Thymus (tissue), 11 donors: ENCODE measurements around the gene RBM38. TPM values are rescaled to one million over a fixed set of nuclear protein-coding genes. Genes with fewer than 3 reads are reported as not detected.

ENCODE experiments used
- DNase-seq, 9 donors: peaks; one replicate each; pipeline ENCODE4 v3.0.0-alpha.2; 2013; ENCODE audit warnings: low spot score in 9 of 9, low read depth in 6 of 9, missing footprints in 1 of 9
- H3K27ac ChIP-seq, 2 donors: one replicate each; pipeline ENCODE4 v1.5.1; 2013; ENCODE audit warnings: control low read depth in 1 of 2, low read depth in 1 of 2, low read length in 1 of 2, mild to moderate bottlenecking in 1 of 2, moderate library complexity in 1 of 2
- H3K27me3 ChIP-seq, 2 donors: one replicate each; pipeline ENCODE4 v1.5.1; 2013; ENCODE audit warnings: low read length in 1 of 2; ENCODE audit not compliant: control insufficient read depth in 2 of 2, insufficient read depth in 1 of 2
- H3K36me3 ChIP-seq, 2 donors: one replicate each; pipeline ENCODE4 v1.5.1; 2013; ENCODE audit warnings: low read length in 1 of 2, mild to moderate bottlenecking in 1 of 2, moderate library complexity in 1 of 2; ENCODE audit not compliant: control insufficient read depth in 2 of 2, insufficient read depth in 2 of 2
- H3K4me1 ChIP-seq, 2 donors: one replicate each; pipeline ENCODE4 v1.5.1; 2013; ENCODE audit warnings: low read length in 2 of 2; ENCODE audit not compliant: control insufficient read depth in 2 of 2, insufficient read depth in 2 of 2
- H3K4me3 ChIP-seq, 2 donors: one replicate each; pipeline ENCODE4 v1.5.1; 2013; ENCODE audit warnings: low read length in 2 of 2, control low read depth in 1 of 2, mild to moderate bottlenecking in 1 of 2
- H3K9me3 ChIP-seq, 2 donors: one replicate each; pipeline ENCODE4 v1.5.1; 2013; ENCODE audit warnings: low read length in 1 of 2, mild to moderate bottlenecking in 1 of 2; ENCODE audit not compliant: control insufficient read depth in 2 of 2, insufficient read depth in 1 of 2
- WGBS: extraction: QIAGEN DNeasy Blood & Tissue Kit; methylation state at CpG from one replicate; pipeline ENCODE4 v1.1.7; 2013; 5-methylcytosine and 5-hydroxymethylcytosine counted together
- polyA plus RNA-seq: library from polyadenylated mRNA; stranded (reverse); fragments of 200-250 nt; gene quantifications from one replicate; pipeline ENCODE4 v1.2.3, GENCODE V29; 2013
- total RNA-seq: library from RNA; stranded (reverse); fragments of 120-200 nt; gene quantifications from one replicate; pipeline ENCODE4 v1.2.4, GENCODE V29; 2013
- donor health status: healthy.

RBM38 gene
- total and polyA plus RNA-seq, 2 donors: 49.2 to 84.6 TPM

GRCh38 chr20:57404006-57404405 lies 12.8 kb downstream of the RBM38 start:
- no peaks in the 10 kb centered on the region for H3K27me3 ChIP-seq
- peaks cover 17 to 31% of the 10 kb centered on the region in 2 donors for H3K4me1 ChIP-seq
- no peak overlapping the region for H3K27ac ChIP-seq
- no peaks in the 10 kb centered on the region for H3K9me3 ChIP-seq
- DNase-seq: no peak
- 98% methylated on average over 11 of the region's 11 CpGs for WGBS
- peaks cover 88 to 96% of the 10 kb centered on the region in 2 donors for H3K36me3 ChIP-seq
- H3K4me3 ChIP-seq: no peak overlapping the region

GRCh38 chr20:57404419-57405072 lies 13.3 kb downstream of the RBM38 start:
- 98% methylated on average over 22 of the region's 22 CpGs for WGBS
- Histone ChIP-seq H3K4me3 (no peak overlapping the region), H3K9me3 (no peaks in the 10 kb centered on the region), H3K4me1 (peaks cover 11 to 25% of the 10 kb centered on the region in 2 donors), H3K27ac (no peak overlapping the region), H3K36me3 (peaks cover 88 to 97% of the 10 kb centered on the region in 2 donors), H3K27me3 (no peaks in the 10 kb centered on the region)
- no peak for DNase-seq

- Histone ChIP-seq H3K4me3 (no peak overlapping the region), H3K27ac (no peak overlapping the region), H3K9me3 (no peaks in the 10 kb centered on the region), H3K36me3 (peaks cover 84 to 97% of the 10 kb centered on the region in 2 donors), H3K4me1 (peaks cover 7 to 16% of the 10 kb centered on the region in 2 donors), H3K27me3 (no peaks in the 10 kb centered on the region)
- DNase-seq: no peak
- 97% methylated on average over 18 of the region's 18 CpGs for WGBS
These were observed 14.2 kb downstream of the RBM38 start for GRCh38 chr20:57405236-57406016.

GRCh38 chr20:57407541-57407956 lies 16.4 kb downstream of the RBM38 start:
- Histone ChIP-seq H3K4me1 (peaks cover 0 to 4% of the 10 kb centered on the region in 2 donors), H3K27me3 (no peaks in the 10 kb centered on the region), H3K36me3 (peaks cover 68 to 78% of the 10 kb centered on the region in 2 donors), H3K9me3 (no peaks in the 10 kb centered on the region), H3K4me3 (no peak overlapping the region), H3K27ac (no peak overlapping the region)
- no peak for DNase-seq
- 98% methylated on average over 29 of the region's 29 CpGs for WGBS

- WGBS: 95% methylated on average over 13 of the region's 13 CpGs
- H3K27me3 ChIP-seq: no peaks in the 10 kb centered on the region
- H3K4me3 ChIP-seq: no peak overlapping the region
- H3K36me3 ChIP-seq: peaks cover 62 to 72% of the 10 kb centered on the region in 2 donors
- no peaks in the 10 kb centered on the region for H3K9me3 ChIP-seq
- H3K4me1 ChIP-seq: peaks cover 0 to 2% of the 10 kb centered on the region in 2 donors
- no peak overlapping the region for H3K27ac ChIP-seq
- DNase-seq: no peak
These were observed 16.9 kb downstream of the RBM38 start for GRCh38 chr20:57408131-57408530.

- no peaks in the 10 kb centered on the region for H3K4me1 ChIP-seq
- DNase-seq: no peak
- no peak overlapping the region for H3K27ac ChIP-seq
These were observed 17.5 kb downstream of the RBM38 start for GRCh38 chr20:57408536-57409233.

GRCh38 chr20:57409316-57409671 lies 18.1 kb downstream of the RBM38 start:
- WGBS: 98% methylated on average over 16 of the region's 16 CpGs
- no peaks in the 10 kb centered on the region for H3K9me3 ChIP-seq
- no peak overlapping the region for H3K27ac ChIP-seq
- H3K27me3 ChIP-seq: no peaks in the 10 kb centered on the region
- H3K4me1 ChIP-seq: no peaks in the 10 kb centered on the region
- no peak for DNase-seq
- peaks cover 53 to 60% of the 10 kb centered on the region in 2 donors for H3K36me3 ChIP-seq
- H3K4me3 ChIP-seq: no peak overlapping the region

More at GRCh38 chr20:57408536-57409233, 17.5 kb downstream of the RBM38 start:
- 96% methylated on average over 29 of the region's 29 CpGs for WGBS
- no peaks in the 10 kb centered on the region for H3K9me3 ChIP-seq
- no peak overlapping the region for H3K4me3 ChIP-seq
- H3K36me3 ChIP-seq: peaks cover 59 to 67% of the 10 kb centered on the region in 2 donors
- H3K27me3 ChIP-seq: no peaks in the 10 kb centered on the region

- no peaks in the 10 kb centered on the region for H3K4me1 ChIP-seq
- 86% methylated on average over 14 of the region's 14 CpGs for WGBS
These were observed 18.6 kb downstream of the RBM38 start for GRCh38 chr20:57409672-57410397.

More at GRCh38 chr20:57409672-57410397, 18.6 kb downstream of the RBM38 start:
- DNase-seq: no peak
- H3K27me3 ChIP-seq: no peaks in the 10 kb centered on the region
- no peaks in the 10 kb centered on the region for H3K9me3 ChIP-seq
- no peak overlapping the region for H3K4me3 ChIP-seq
- no peak overlapping the region for H3K27ac ChIP-seq
- H3K36me3 ChIP-seq: peaks cover 47 to 55% of the 10 kb centered on the region in 2 donors
